HUES64 (cell line): ENCODE data around the gene EMD.
A peak's percentile ranks its signal among the peaks of the same experiment; 100 is the strongest.

Experiments
- H3K27ac ChIP-seq: 2 replicates; pipeline ENCODE4 v1.7.0; 2013; ENCODE audit warnings: low read depth, low read length, inconsistent platforms
- H3K27me3 ChIP-seq: 2 replicates; pipeline ENCODE4 v1.6.1; 2013; ENCODE audit warnings: mild to moderate bottlenecking, low read length; ENCODE audit not compliant: insufficient read depth
- H3K36me3 ChIP-seq: 2 replicates; pipeline ENCODE4 v1.6.1; 2013; ENCODE audit warnings: mild to moderate bottlenecking, low read length; ENCODE audit not compliant: insufficient read depth
- H3K4me1 ChIP-seq: 2 replicates; pipeline ENCODE4 v1.6.1; 2013; ENCODE audit warnings: mild to moderate bottlenecking, low read length, moderate library complexity; ENCODE audit not compliant: insufficient read depth
- H3K4me3 ChIP-seq: 2 replicates; pipeline ENCODE4 v1.5.1; 2013; ENCODE audit warnings: mild to moderate bottlenecking, low read length, moderate library complexity
- H3K9ac ChIP-seq: 2 replicates; pipeline ENCODE4 v1.6.1; 2013; ENCODE audit warnings: mild to moderate bottlenecking, low read depth, low read length
- H3K9me3 ChIP-seq: 2 replicates; pipeline ENCODE4 v1.6.1; 2013; ENCODE audit warnings: low read depth, low read length; ENCODE audit not compliant: insufficient read depth
- WGBS: fragments of 150-250, 120-280 bp; methylation state at CpG from one replicate; pipeline ENCODE4 v1.1.7; 2013; ENCODE audit warnings: missing lambda C conversion rate; 5-methylcytosine and 5-hydroxymethylcytosine counted together

Gene EMD

GRCh38 chrX:154373340-154374306 lies 5.5 kb upstream of the EMD start:
- peak overlapping the region; percentile 47 for H3K4me3 ChIP-seq
- peak overlapping the region; percentile 64; the same call in 1 of the 2 replicates for H3K27ac ChIP-seq
- H3K4me1 ChIP-seq = peaks cover 7% of the 10 kb centered on the region; the same call in 1 of the 2 replicates
- H3K9ac ChIP-seq = peak overlapping the region; percentile 5; the same call in 1 of the 2 replicates
- 20% methylated on average over 19 of the region's 23 CpGs for WGBS
- no peaks in the 10 kb centered on the region for H3K9me3 ChIP-seq
- peaks cover 6% of the 10 kb centered on the region; the same call in 1 of the 2 replicates for H3K27me3 ChIP-seq
- 0 out of 2 replicates have a peak, but pooled peaks cover 5% of the 10 kb centered on the region for H3K36me3 ChIP-seq

GRCh38 chrX:154374313-154375155 lies 4.6 kb upstream of the EMD start, which contains the start of gene FLNA:
FLNA (minus strand) TSS chrX:154374634; CDS start chrX:154371245, 3,389 bp downstream.
- H3K27ac ChIP-seq = peak within 1 kb of the TSS; percentile 28; the same call in 1 of the 2 replicates
- H3K9ac ChIP-seq = peak within 1 kb of the TSS; percentile 26; the same call in 1 of the 2 replicates
- H3K9me3 ChIP-seq = no peaks in the 10 kb centered on the region
- 6% methylated on average over 76 of the region's 95 CpGs for WGBS
- H3K4me1 ChIP-seq = peaks cover 7% of the 10 kb centered on the region; the same call in 1 of the 2 replicates
- H3K27me3 ChIP-seq = peaks cover 6% of the 10 kb centered on the region; the same call in 1 of the 2 replicates
- H3K36me3 ChIP-seq = 0 out of 2 replicates have a peak, but pooled peaks cover 5% of the 10 kb centered on the region
- peak within 1 kb of the TSS; percentile 47 for H3K4me3 ChIP-seq

- 69% methylated on average over 9 of the region's 10 CpGs for WGBS
- no peaks in the 10 kb centered on the region for H3K9me3 ChIP-seq
- 0 out of 2 replicates have a peak, but pooled peaks cover 1% of the 10 kb centered on the region for H3K36me3 ChIP-seq
- peak overlapping the region; percentile 37; the same call in 1 of the 2 replicates for H3K4me3 ChIP-seq
- no peak overlapping the region; the same call in 1 of the 2 replicates for H3K27ac ChIP-seq
- H3K4me1 ChIP-seq = peaks cover 7% of the 10 kb centered on the region; the same call in 1 of the 2 replicates
- H3K27me3 ChIP-seq = peaks cover 6% of the 10 kb centered on the region; the same call in 1 of the 2 replicates
- H3K9ac ChIP-seq = no peak overlapping the region
These were observed 4.0 kb upstream of the EMD start for GRCh38 chrX:154375156-154375504.

- H3K9me3 ChIP-seq = no peaks in the 10 kb centered on the region
- 88% methylated on average over 3 of the region's 3 CpGs for WGBS
- no peak overlapping the region for H3K4me3 ChIP-seq
- H3K27ac ChIP-seq = no peak overlapping the region
- H3K36me3 ChIP-seq = peaks cover 10% of the 10 kb centered on the region
- peaks cover 12% of the 10 kb centered on the region for H3K4me1 ChIP-seq
- peaks cover 6% of the 10 kb centered on the region; the same call in 1 of the 2 replicates for H3K27me3 ChIP-seq
- H3K9ac ChIP-seq = no peak overlapping the region
These were observed 2.3 kb upstream of the EMD start for GRCh38 chrX:154376774-154377173.

- Histone ChIP-seq H3K9ac (peak overlapping the region; percentile 77), H3K4me1 (peaks cover 9% of the 10 kb centered on the region), H3K27me3 (peaks cover 3% of the 10 kb centered on the region; the same call in 1 of the 2 replicates), H3K27ac (peak overlapping the region; percentile 97), H3K9me3 (no peaks in the 10 kb centered on the region), H3K4me3 (peak overlapping the region; percentile 51), H3K36me3 (peaks cover 11% of the 10 kb centered on the region)
- 2% methylated on average over 79 of the region's 79 CpGs for WGBS
These were observed 866 bp upstream of the EMD start for GRCh38 chrX:154378059-154378798.

GRCh38 chrX:154379569-154379951 lies 465 bp downstream of the EMD start:
- peaks cover 11% of the 10 kb centered on the region for H3K36me3 ChIP-seq
- no peaks in the 10 kb centered on the region for H3K9me3 ChIP-seq
- peak overlapping the region; percentile 99 for H3K27ac ChIP-seq
- peak overlapping the region; percentile 96 for H3K9ac ChIP-seq
- WGBS = 2% methylated on average over 35 of the region's 38 CpGs
- peak overlapping the region; percentile 85 for H3K4me3 ChIP-seq
- peaks cover 5% of the 10 kb centered on the region for H3K4me1 ChIP-seq
- peaks cover 3% of the 10 kb centered on the region; the same call in 1 of the 2 replicates for H3K27me3 ChIP-seq

GRCh38 chrX:154380153-154380552 lies 1.1 kb downstream of the EMD start:
- WGBS = 31% methylated on average over 13 of the region's 13 CpGs
- Histone ChIP-seq H3K9me3 (no peaks in the 10 kb centered on the region), H3K4me1 (peaks cover 5% of the 10 kb centered on the region), H3K27me3 (no peaks in the 10 kb centered on the region), H3K9ac (peak overlapping the region; percentile 96), H3K27ac (peak overlapping the region; percentile 99; the same call in 1 of the 2 replicates), H3K36me3 (peaks cover 11% of the 10 kb centered on the region), H3K4me3 (peak overlapping the region; percentile 85)

- Histone ChIP-seq H3K27ac (peak overlapping the region; percentile 99; the same call in 1 of the 2 replicates), H3K4me3 (peak overlapping the region; percentile 85), H3K9ac (peak overlapping the region; percentile 60), H3K4me1 (peaks cover 5% of the 10 kb centered on the region), H3K36me3 (peaks cover 11% of the 10 kb centered on the region), H3K9me3 (no peaks in the 10 kb centered on the region), H3K27me3 (no peaks in the 10 kb centered on the region)
- WGBS = 62% methylated on average over 14 of the region's 14 CpGs
These were observed 1.7 kb downstream of the EMD start for GRCh38 chrX:154380787-154381186.

GRCh38 chrX:154381271-154381670 lies 2.2 kb downstream of the EMD start:
- Histone ChIP-seq H3K36me3 (peaks cover 11% of the 10 kb centered on the region), H3K27ac (peak overlapping the region; percentile 99), H3K27me3 (no peaks in the 10 kb centered on the region), H3K9me3 (no peaks in the 10 kb centered on the region), H3K9ac (peak overlapping the region; percentile 67), H3K4me3 (peak overlapping the region; percentile 35; the same call in 1 of the 2 replicates), H3K4me1 (peaks cover 5% of the 10 kb centered on the region)
- 43% methylated on average over 5 of the region's 6 CpGs for WGBS

- no peak overlapping the region for H3K9ac ChIP-seq
- no peak overlapping the region for H3K4me3 ChIP-seq
- peaks cover 5% of the 10 kb centered on the region for H3K4me1 ChIP-seq
- 96% methylated on average over 11 of the region's 11 CpGs for WGBS
- peaks cover 11% of the 10 kb centered on the region for H3K36me3 ChIP-seq
- no peaks in the 10 kb centered on the region for H3K27me3 ChIP-seq
- no peak overlapping the region for H3K27ac ChIP-seq
- H3K9me3 ChIP-seq = no peaks in the 10 kb centered on the region
These were observed 3.5 kb downstream of the EMD start for GRCh38 chrX:154382483-154383069.
